H9 (cell line): ENCODE measurements around the gene PIM3. TPM values are rescaled to one million over a fixed set of nuclear protein-coding genes. Genes with fewer than 3 reads are reported as not detected.

Experiments
- DNase-seq: peaks from one replicate; pipeline ENCODE4 v3.0.0-alpha.2; 2017
- H2AFZ ChIP-seq: one replicate; pipeline ENCODE4 v1.6.1; 2013; ENCODE audit warnings: mild to moderate bottlenecking, low read length, control low read depth, moderate library complexity
- H2AK5ac ChIP-seq: 2 replicates; pipeline ENCODE4 v1.6.1; 2013; ENCODE audit warnings: low read length, control low read depth, mixed read lengths; ENCODE audit not compliant: insufficient read length
- H2BK120ac ChIP-seq: one replicate; pipeline ENCODE4 v1.6.1; 2013; ENCODE audit warnings: low read depth, mild to moderate bottlenecking, low read length, control low read depth, inconsistent platforms; ENCODE audit not compliant: poor library complexity, severe bottlenecking
- H2BK12ac ChIP-seq: 2 replicates; pipeline ENCODE4 v1.6.1; 2013; ENCODE audit warnings: low read length, control low read depth, mixed read lengths, low read depth; ENCODE audit not compliant: insufficient read length
- H2BK15ac ChIP-seq: 2 replicates; pipeline ENCODE4 v1.6.1; 2013; ENCODE audit warnings: low read depth, low read length, control low read depth
- H2BK20ac ChIP-seq: one replicate; pipeline ENCODE4 v1.6.1; 2013; ENCODE audit warnings: low read depth, mild to moderate bottlenecking, low read length, control low read depth, inconsistent platforms; ENCODE audit not compliant: poor library complexity, severe bottlenecking
- H2BK5ac ChIP-seq: 2 replicates; pipeline ENCODE4 v1.6.1; 2013; ENCODE audit warnings: low read length, control low read depth, mixed read lengths; ENCODE audit not compliant: insufficient read length
- H3K14ac ChIP-seq: 2 replicates; pipeline ENCODE4 v1.6.1; 2013; ENCODE audit warnings: low read length, control low read depth; ENCODE audit not compliant: insufficient read depth
- H3K18ac ChIP-seq: 2 replicates; pipeline ENCODE4 v1.6.1; 2013; ENCODE audit warnings: low read depth, mild to moderate bottlenecking, mixed read lengths, low read length, control low read depth; ENCODE audit not compliant: insufficient read length
- H3K23ac ChIP-seq: 2 replicates; pipeline ENCODE4 v1.6.1; 2013; ENCODE audit warnings: low read length, control low read depth, mixed read lengths, low read depth; ENCODE audit not compliant: insufficient read length
- H3K23me2 ChIP-seq: 2 replicates; pipeline ENCODE4 v1.6.1; 2013; ENCODE audit warnings: low read depth, mild to moderate bottlenecking, mixed read lengths, low read length, control low read depth; ENCODE audit not compliant: insufficient read length, poor library complexity, severe bottlenecking
- H3K27ac ChIP-seq: 2 replicates; pipeline ENCODE4 v1.5.1; 2013; ENCODE audit warnings: low read length, control low read depth, mixed read lengths, low read depth; ENCODE audit not compliant: insufficient read length
- H3K27me3 ChIP-seq: 2 replicates; pipeline ENCODE4 v1.6.1; 2013; ENCODE audit warnings: low read length, control low read depth, inconsistent platforms; ENCODE audit not compliant: insufficient read depth
- H3K4ac ChIP-seq: 2 replicates; pipeline ENCODE4 v1.6.1; 2013; ENCODE audit warnings: low read depth, mild to moderate bottlenecking, control low read depth, inconsistent platforms, low read length, moderate library complexity
- H3K4me1 ChIP-seq: 2 replicates; pipeline ENCODE4 v1.6.1; 2013; ENCODE audit warnings: low read length, control low read depth, inconsistent platforms; ENCODE audit not compliant: insufficient read depth
- H3K4me2 ChIP-seq: 2 replicates; pipeline ENCODE4 v1.6.1; 2013; ENCODE audit warnings: low read length, control low read depth, mixed read lengths; ENCODE audit not compliant: insufficient read length, insufficient read depth
- H3K56ac ChIP-seq: 2 replicates; pipeline ENCODE4 v1.6.1; 2013; ENCODE audit warnings: low read depth, mild to moderate bottlenecking, mixed read lengths, low read length, control low read depth; ENCODE audit not compliant: insufficient read length
- H3K79me1 ChIP-seq: 2 replicates; pipeline ENCODE4 v1.6.1; 2013; ENCODE audit warnings: low read depth, mild to moderate bottlenecking, moderate library complexity, low read length, control low read depth, inconsistent platforms; ENCODE audit not compliant: insufficient read depth, poor library complexity, severe bottlenecking
- H3K79me2 ChIP-seq: 2 replicates; pipeline ENCODE4 v1.6.1; 2013; ENCODE audit warnings: low read length, control low read depth, inconsistent platforms; ENCODE audit not compliant: insufficient read depth
- H3K9ac ChIP-seq: 2 replicates; pipeline ENCODE4 v1.6.1; 2013; ENCODE audit warnings: low read length, control low read depth, mixed read lengths; ENCODE audit not compliant: insufficient read length; ENCODE audit errors: extremely low read depth
- H3K9me3 ChIP-seq: one replicate; pipeline ENCODE4 v1.6.1; 2013; ENCODE audit warnings: low read depth, low read length, inconsistent platforms; ENCODE audit not compliant: control insufficient read depth
- H3T11ph ChIP-seq: one replicate; pipeline ENCODE4 v1.6.1; 2013; ENCODE audit warnings: mild to moderate bottlenecking, low read length, control low read depth, inconsistent platforms
- H4K20me1 ChIP-seq: one replicate; pipeline ENCODE4 v1.6.1; 2013; ENCODE audit not compliant: control insufficient read depth, insufficient read length, insufficient read depth
- H4K5ac ChIP-seq: 2 replicates; pipeline ENCODE4 v1.6.1; 2013; ENCODE audit warnings: low read depth, mild to moderate bottlenecking, mixed read lengths, low read length, control low read depth; ENCODE audit not compliant: insufficient read length
- H4K8ac ChIP-seq: replicated peaks from 2 replicates; pipeline ENCODE4 v1.6.1; 2013; ENCODE audit warnings: low read length, control low read depth, mixed read lengths, low read depth; ENCODE audit not compliant: insufficient read length
- H4K91ac ChIP-seq: 2 replicates; pipeline ENCODE4 v1.6.1; 2013; ENCODE audit warnings: low read depth, mild to moderate bottlenecking, moderate library complexity, mixed read lengths, low read length, control low read depth; ENCODE audit not compliant: insufficient read length
- H3K27ac Mint-ChIP-seq, 3 experiments: 2 replicates in 2 of 3; 3 replicates in 1 of 3; pipeline ENCODE4 v1.8.0; 2020 to 2021; ENCODE audit warnings: mixed read lengths in 3 of 3, mild to moderate bottlenecking in 1 of 3, moderate library complexity in 1 of 3
- H3K27me3 Mint-ChIP-seq: 2 replicates; pipeline ENCODE4 v1.8.0; 2021; ENCODE audit warnings: low read depth, mild to moderate bottlenecking, moderate library complexity, mixed read lengths
- H3K36me3 Mint-ChIP-seq, 3 experiments: 2 replicates in 2 of 3; 3 replicates in 1 of 3; pipeline ENCODE4 v1.8.0; 2020 to 2021; ENCODE audit warnings: low read depth in 3 of 3, mixed read lengths in 3 of 3; ENCODE audit not compliant: insufficient read depth in 1 of 3
- H3K4me1 Mint-ChIP-seq, 2 experiments: 2 replicates each; pipeline ENCODE4 v1.8.0; 2020; ENCODE audit warnings: mixed read lengths in 2 of 2
- H3K4me3 Mint-ChIP-seq, 2 experiments: 2 replicates in 1 of 2; 3 replicates in 1 of 2; pipeline ENCODE4 v1.8.0; 2020 to 2021; ENCODE audit warnings: mild to moderate bottlenecking in 2 of 2, mixed read lengths in 2 of 2, moderate library complexity in 1 of 2
- H3K9me3 Mint-ChIP-seq, 2 experiments: 2 replicates in 1 of 2; 3 replicates in 1 of 2; pipeline ENCODE4 v1.8.0; 2020; ENCODE audit warnings: mild to moderate bottlenecking in 2 of 2, mixed read lengths in 2 of 2, moderate library complexity in 1 of 2
- whole genome bisulfite sequencing: extraction: QIAGEN DNeasy Blood & Tissue Kit; methylation state at CpG from one replicate; pipeline ENCODE4 v1.1.7; 2013; ENCODE audit warnings: missing lambda C conversion rate, low lambda C conversion rate, mixed read lengths; ENCODE audit not compliant: insufficient read length; ENCODE audit errors: extremely low coverage; 5-methylcytosine and 5-hydroxymethylcytosine counted together
- total RNA-seq: library from RNA; stranded (reverse); gene quantifications from 2 replicates; pipeline ENCODE4 v1.2.1, GENCODE V29; 2021
- TF ChIP-seq, protein P1 (sequence below): fragments of 200-600 bp; sonication (generic); conservative IDR thresholded peaks from 3 replicates; pipeline ENCODE4 v1.8.0; 2021; ENCODE audit warnings: antibody characterized with exemption, mild to moderate bottlenecking

PIM3 gene
- total RNA-seq, 1 experiment from 2014 or later = 43.4 TPM

DNA sequence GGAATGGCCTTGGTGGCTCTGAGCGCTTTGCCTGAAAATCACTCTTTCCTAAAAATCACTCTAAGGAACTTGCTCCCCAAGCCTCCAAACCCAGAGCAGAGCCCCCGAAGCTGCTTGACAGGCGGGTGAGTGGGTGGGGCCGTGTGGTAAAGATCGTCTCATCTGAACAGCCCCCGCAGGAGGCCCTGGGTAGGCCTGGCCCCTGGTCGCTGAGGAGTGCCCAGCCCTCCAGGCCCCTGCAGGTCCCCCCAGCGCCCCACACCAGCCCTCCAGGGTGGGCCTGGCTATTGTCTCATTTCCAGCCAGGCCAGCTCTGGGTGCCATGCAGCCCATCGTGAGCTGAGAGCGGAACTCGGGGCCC is 17.2 kb upstream of the PIM3 start:
- H3K9me3 Mint-ChIP-seq = no peaks in the 10 kb centered on the region; a peak in 2 of 5 replicates
- Histone ChIP-seq H3K27ac (no peak overlapping the region), H4K91ac (no peak overlapping the region), H2BK15ac (no peak overlapping the region), H3K14ac (no peak overlapping the region), H2BK5ac (no peak overlapping the region), H3K4me1 (no peaks in the 10 kb centered on the region), H2BK12ac (no peak overlapping the region), H3K23ac (no peak overlapping the region), H2BK20ac (no peak overlapping the region), H4K20me1 (no peaks in the 10 kb centered on the region), H3K23me2 (no peaks in the 10 kb centered on the region), H3K4ac (no peak overlapping the region), H3K9ac (no peak overlapping the region), H3K18ac (no peak overlapping the region), H4K5ac (no peak overlapping the region), H3K9me3 (no peaks in the 10 kb centered on the region), H3K4me2 (no peak overlapping the region), H2AK5ac (no peak overlapping the region), H2AFZ (no peak overlapping the region), H4K8ac (no peak overlapping the region), H3T11ph (no peak overlapping the region), H3K79me2 (no peaks in the 10 kb centered on the region), H3K79me1 (no peaks in the 10 kb centered on the region), H2BK120ac (no peak overlapping the region), H3K27me3 (no peaks in the 10 kb centered on the region), H3K56ac (no peak overlapping the region)
- no CpG with 5 or more reads among the region's 11 CpGs for WGBS
- H3K4me1 Mint-ChIP-seq = peaks cover 13 to 22% of the 10 kb centered on the region in 2 experiments
- no peak for DNase-seq
- no peaks in the 10 kb centered on the region for H3K36me3 Mint-ChIP-seq
- no peak overlapping the region for H3K27ac Mint-ChIP-seq
- no peak overlapping the region for H3K4me3 Mint-ChIP-seq
- TF ChIP-seq, protein P1, sequence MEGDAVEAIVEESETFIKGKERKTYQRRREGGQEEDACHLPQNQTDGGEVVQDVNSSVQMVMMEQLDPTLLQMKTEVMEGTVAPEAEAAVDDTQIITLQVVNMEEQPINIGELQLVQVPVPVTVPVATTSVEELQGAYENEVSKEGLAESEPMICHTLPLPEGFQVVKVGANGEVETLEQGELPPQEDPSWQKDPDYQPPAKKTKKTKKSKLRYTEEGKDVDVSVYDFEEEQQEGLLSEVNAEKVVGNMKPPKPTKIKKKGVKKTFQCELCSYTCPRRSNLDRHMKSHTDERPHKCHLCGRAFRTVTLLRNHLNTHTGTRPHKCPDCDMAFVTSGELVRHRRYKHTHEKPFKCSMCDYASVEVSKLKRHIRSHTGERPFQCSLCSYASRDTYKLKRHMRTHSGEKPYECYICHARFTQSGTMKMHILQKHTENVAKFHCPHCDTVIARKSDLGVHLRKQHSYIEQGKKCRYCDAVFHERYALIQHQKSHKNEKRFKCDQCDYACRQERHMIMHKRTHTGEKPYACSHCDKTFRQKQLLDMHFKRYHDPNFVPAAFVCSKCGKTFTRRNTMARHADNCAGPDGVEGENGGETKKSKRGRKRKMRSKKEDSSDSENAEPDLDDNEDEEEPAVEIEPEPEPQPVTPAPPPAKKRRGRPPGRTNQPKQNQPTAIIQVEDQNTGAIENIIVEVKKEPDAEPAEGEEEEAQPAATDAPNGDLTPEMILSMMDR = no peak
- H3K27me3 Mint-ChIP-seq = no peaks in the 10 kb centered on the region
